Stimulated activated CD4-positive, alpha-beta T cell treated with anti-CD3 and anti-CD28 coated beads, Interleukin-4, amount 100 ng/mL, for 4 hours (primary cell): ENCODE results near the gene FAM180A.
"Not testable (repeated sequence)": the region's sequence is repeated elsewhere in the genome, so short reads cannot be mapped to it uniquely, and the experiment has no call there.

Experiments used
- DNase-seq, 2 experiments: peaks; one replicate each; pipeline ENCODE4 v3.0.0-alpha.2; 2020

The FAM180A gene

GRCh38 chr7:135711139-135711469 lies 37.5 kb downstream of the FAM180A start:
- no peak for DNase-seq

DNA sequence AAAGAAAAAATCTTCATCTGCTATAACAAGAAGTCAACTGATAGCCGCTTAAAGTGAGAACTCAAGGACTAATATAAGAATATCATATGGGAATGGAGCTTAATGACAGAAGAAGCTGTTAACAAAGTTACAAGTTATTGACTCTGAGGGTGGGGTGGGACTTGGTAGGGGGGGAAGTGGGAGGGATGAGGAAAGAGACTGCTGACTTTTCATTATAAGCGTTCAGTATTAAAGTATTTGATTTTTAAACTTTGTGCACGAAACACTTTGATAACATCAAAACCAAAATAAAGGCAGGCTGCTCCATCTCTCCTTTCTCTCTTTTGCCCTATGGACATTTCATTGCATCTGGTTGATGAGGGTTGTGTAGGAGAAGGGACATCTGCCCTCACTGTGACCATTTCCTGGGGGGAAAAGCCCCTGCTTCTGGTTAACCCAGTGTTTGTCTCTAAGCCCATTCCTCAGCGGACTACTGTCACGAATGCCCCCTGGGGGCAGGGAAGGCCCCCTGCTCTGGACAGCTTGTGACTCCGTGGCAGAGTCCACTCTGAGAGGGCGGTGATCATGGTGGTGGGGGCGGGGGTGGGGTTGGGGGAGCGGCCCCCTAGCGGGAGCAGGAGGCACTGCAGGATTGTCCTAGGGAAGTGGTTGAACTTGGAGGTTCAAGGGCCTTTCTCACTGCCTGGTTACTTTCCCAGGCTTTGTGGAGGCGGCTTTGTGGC lies 38.0 kb downstream of the FAM180A start:
- DNase-seq = no peak

- no peak for DNase-seq
These were observed 39.1 kb downstream of the FAM180A start for GRCh38 chr7:135709508-135709907.

DNA sequence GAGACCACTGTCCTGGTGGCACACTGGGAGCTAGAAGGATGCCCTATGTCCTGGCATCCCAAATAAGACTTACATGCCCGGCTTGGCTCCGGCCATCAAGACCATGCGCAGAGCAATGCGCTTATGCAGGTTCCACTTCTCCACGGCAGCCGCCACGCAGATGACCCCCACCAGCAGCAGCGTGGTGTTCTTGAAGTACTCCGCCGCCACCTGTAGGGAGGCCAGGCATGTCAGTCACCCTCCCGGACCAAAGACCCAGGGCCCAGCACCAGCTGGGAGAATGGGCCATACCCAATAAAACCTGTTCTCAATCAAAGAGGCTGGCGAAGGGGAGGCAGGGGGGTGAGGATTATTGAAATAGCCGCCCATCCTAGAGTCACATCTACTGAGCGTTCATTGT lies 40.6 kb downstream of the FAM180A start:
- DNase-seq = no peak

- DNase-seq = no peak
These were observed 41.0 kb downstream of the FAM180A start for GRCh38 chr7:135707570-135707966.

GRCh38 chr7:135706858-135707569 lies 41.6 kb downstream of the FAM180A start:
- DNase-seq = no peak

DNA sequence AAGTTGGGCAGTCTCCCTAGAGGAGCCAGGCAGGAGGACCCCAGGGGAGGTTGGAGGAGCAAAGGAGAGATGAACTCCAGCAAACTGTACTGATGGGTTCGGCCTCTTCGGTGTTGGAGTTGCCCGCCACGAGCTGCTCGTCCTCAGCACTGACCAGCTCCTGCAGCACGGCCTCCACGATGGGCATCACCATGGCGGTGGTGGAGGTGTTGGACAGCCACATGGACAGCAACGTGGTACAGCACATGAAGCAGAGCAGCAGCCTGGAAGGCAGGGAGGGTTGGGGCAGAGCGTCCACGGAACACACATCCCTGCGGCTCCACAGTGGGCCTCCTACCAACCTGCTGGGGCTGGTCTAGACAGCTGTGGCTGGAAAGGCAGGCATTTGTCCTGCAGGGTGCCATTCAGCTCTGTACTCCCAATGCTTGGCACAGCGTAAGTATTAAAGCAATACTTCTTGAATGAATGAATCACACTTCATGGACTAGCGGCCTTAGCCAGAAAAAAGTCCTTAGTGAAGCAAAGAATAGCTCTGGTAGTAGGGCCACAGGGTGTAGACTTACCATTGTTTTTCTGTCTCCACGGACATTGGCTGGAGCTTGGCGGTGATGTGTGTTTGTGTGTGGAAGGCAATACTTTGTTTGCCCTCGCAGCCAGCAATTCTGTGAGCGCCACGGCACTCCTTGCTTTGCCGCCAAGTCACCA lies 42.4 kb downstream of the FAM180A start:
- no peak for DNase-seq

DNA sequence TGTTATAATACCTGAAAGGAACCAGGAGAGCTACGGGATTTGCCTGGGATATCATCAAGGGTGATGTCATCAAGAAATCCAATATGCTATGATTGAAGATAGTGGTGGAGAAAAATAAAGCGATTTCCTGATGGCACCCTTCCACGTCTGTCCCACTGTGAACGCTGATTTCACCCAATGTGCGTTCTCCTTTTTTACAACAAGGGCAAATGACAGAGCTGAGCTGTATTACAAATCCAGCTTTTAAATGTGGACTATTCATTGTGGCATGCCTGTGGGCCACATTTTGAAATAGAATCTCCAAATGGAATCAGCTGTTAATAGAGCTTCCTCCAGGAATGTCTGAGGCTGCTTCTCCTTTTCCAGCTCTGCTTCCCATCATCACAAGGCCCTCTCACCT lies 43.9 kb downstream of the FAM180A start:
- DNase-seq = no peak

DNA sequence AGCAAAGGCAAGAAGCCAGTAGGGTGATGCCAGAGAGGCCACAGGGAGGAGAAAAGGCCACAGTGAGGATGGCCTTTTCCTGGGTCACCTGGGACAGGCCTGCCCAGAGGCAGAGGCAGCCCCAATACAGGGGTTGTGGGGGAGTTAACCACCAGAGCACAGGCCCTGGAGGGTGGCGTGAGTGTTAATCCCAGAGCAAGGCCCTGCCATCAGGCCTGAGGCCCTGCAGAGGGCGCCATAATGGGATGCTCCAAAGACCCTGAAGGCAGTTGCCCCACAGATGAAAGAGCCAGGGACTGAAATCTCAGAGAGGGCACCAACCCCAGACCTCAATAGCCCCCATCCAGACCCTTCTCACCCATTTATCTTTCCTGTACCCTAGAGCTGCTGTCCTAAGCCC lies 44.5 kb downstream of the FAM180A start:
- DNase-seq = no peak

DNA sequence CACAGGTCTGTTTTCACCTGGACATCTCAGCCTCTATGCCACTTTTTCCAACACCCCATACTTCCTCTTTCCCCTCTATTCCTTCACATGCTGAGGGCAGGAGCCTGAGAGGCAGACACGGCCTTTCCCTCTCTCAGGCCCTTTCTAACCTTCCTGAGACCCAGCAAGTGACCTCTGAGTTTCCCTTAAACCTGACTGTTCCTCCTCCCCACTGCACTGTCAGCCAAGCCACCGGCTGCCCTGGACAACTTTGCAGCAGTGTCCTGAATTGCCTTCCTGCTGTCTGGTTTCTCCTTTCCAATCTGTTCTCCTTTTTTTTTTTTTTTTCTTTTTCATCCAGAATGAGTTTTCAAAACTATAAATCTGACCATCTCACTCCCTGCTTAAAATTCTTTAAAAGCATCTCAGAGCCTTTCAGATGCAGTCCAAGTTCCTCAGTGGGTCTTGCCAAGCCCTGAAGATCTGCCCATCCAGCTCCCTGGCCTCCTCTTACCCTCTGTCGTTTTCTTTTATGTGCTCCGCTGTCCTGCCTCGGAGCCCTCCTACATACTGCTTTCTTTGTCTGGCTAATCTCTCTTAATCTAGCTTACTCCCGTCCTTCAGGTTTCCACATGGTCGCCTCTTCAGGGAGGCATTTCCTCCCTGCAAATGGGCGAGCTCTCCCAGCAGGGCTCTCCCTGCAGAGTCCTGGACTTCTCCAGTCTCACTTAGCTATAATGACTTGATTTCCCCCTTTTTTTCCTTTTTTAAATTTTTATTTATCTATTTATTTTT lies 51.1 kb downstream of the FAM180A start:
- no peak for DNase-seq

GRCh38 chr7:135693558-135693957 lies 55.1 kb downstream of the FAM180A start:
- DNase-seq = no peak

DNA sequence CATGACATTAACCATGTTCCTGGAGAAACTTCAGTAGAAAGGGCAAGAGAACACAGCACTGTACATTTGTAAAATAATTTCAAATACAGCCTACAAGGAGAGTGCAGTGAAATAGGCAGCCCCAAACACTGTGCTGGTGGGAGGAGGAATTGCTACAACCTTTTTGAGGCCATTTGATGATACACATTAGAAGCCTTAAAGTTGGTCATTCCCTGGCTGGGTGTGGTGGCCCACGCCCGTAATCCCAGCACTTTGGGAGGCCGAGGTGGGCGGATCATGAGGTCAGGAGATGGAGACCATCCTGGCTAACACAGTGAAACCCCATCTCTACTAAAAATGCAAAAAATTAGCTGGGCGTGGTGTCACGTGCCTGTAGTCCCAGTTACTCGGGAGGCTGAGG lies 56.0 kb downstream of the FAM180A start:
- not testable (repeated sequence) for DNase-seq

DNA sequence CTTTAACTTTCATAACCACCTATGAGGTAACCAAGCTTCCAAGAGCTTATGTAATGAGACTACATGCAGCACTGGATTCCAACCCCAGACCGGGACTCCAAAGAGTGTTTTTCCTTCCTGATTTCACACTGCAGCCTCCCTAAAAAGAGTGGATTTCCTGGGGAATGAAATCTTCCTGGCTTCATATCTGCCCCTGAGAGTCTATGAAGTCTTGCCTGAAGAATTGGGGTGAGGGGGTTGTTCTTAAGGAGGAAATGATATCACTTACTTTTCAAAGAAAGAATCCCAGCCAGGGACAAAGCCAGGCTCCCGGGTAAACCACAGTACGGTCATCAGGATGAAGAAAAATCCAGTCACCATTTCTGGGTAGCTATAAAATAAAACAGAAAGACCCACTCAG lies 56.6 kb downstream of the FAM180A start:
- no peak for DNase-seq

- DNase-seq = no peak
These were observed 58.0 kb downstream of the FAM180A start for GRCh38 chr7:135690566-135690965.

GRCh38 chr7:135687466-135687865 lies 61.1 kb downstream of the FAM180A start:
- no peak for DNase-seq

GRCh38 chr7:135685306-135686084 lies 63.1 kb downstream of the FAM180A start:
- DNase-seq = no peak

- DNase-seq = no peak
These were observed 63.9 kb downstream of the FAM180A start for GRCh38 chr7:135684699-135685098.

- DNase-seq = no peak
These were observed 64.5 kb downstream of the FAM180A start for GRCh38 chr7:135684136-135684535.

- no peak for DNase-seq
These were observed 65.0 kb downstream of the FAM180A start for GRCh38 chr7:135683609-135684008.

DNA sequence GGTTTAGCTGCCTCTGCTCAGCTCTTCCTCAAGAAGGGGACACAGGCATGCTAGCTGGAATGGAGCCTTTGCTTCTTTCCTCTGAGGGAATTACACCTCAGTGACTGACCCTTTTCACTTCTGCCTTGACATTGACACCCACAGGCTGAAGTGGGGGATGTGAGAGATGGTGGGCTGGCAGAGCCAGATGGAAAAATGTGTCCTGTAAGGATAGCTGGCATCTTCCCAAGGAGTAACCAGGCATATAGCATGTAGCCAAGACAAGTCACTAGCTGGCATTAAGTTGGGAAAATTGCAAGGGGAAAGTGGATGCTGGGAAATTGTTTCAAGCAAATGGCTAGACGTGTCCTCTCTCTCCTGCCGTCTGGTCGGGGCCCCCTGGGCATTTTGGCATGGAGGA lies 66.4 kb downstream of the FAM180A start:
- DNase-seq = no peak

GRCh38 chr7:135681762-135682161 lies 66.9 kb downstream of the FAM180A start:
- DNase-seq = no peak
